GM21526 (cell line): ENCODE results near the gene HCAR3.
"Not testable (repeated sequence)": the region's sequence is repeated elsewhere in the genome, so short reads cannot be mapped to it uniquely, and the experiment has no call there.

Source experiments
- ATAC-seq: cut with Tn5 transposase; IDR thresholded peaks from one replicate; pipeline ENCODE4 v1.9.1; 2021; ENCODE audit warnings: moderate library complexity; ENCODE audit not compliant: unreplicated experiment, low FRiP score

Gene HCAR3

DNA sequence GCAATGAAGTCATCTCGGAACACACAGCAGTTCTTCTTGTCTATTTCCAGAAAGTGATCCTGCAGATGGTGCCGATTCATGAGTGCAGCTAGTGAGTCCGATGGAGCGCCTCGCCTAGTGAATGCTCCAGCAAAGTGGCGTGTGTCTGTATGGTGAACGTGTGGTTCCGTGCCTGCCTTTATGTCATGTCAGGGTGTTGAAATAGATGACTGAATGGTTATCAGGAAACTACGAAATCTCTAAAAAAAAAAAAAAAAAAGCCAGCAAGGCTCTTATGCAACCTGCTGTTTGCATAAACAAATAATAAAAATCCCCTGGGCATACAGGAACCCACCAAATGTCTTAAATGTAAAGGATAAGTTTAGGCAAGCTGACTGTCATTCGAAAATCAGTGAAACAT is at the start of gene HCAR3:
TSS of gene HCAR3 (minus strand) at position 154 of the 400 bp plus-strand sequence. CDS start at position 80, 74 bp downstream.
- not testable (repeated sequence) for ATAC-seq

DNA sequence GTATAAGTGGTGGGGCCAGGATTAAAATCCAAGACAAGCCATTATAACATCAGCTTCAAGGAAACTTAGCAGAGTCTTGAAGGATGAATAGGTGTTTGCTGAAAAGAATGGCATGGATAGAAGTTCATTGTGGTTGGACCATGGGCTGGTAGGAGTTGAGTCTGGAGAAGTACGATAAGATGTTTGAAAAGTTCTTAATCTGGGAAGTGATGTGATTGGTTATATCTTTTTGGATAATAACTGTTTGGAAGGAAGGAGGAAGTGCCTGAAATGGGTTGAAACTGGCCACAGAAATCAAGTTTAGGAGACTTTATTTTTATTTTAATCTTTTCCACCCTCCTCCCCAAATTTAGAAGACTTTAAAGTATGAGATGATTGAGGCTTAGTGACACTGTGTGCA is 41.0 kb upstream of the HCAR3 start:
- ATAC-seq, result no peak

DNA sequence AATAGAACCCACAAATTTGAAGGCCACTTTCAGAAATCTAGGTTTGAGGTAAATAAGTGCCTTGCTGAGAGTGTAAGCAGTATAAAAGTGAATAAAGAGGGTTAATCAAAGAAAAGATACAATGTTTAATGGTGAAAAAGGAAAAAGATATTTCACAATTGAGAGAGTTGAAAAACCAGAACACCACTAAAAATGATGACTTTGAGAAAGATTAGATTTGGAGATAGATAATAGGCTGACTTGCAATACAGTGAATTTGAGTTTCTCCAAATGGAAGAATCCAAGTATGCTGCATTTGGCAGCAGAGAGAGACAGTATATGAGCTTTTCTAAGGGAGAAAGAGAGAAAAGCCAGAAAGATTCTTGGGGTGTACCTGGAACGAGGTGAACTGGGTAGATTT is 38.2 kb upstream of the HCAR3 start:
- ATAC-seq, result no peak

DNA sequence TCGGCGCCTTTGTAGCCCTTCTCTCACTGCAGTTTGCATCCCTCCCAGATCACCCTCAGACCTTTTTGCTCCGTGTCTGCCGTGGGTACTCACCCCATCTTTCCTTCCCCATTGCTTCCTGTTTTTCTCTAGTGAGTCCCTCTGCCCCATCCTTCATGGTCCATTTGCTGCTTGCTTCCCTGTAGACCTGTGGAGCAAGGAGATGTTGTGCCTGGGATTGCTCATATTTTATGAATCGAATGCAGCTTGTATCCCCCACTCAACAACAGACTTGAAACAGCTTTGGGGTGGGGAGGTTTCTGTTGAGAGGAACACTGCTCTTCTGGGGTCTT is 36.7 kb upstream of the HCAR3 start:
- no peak for ATAC-seq

DNA sequence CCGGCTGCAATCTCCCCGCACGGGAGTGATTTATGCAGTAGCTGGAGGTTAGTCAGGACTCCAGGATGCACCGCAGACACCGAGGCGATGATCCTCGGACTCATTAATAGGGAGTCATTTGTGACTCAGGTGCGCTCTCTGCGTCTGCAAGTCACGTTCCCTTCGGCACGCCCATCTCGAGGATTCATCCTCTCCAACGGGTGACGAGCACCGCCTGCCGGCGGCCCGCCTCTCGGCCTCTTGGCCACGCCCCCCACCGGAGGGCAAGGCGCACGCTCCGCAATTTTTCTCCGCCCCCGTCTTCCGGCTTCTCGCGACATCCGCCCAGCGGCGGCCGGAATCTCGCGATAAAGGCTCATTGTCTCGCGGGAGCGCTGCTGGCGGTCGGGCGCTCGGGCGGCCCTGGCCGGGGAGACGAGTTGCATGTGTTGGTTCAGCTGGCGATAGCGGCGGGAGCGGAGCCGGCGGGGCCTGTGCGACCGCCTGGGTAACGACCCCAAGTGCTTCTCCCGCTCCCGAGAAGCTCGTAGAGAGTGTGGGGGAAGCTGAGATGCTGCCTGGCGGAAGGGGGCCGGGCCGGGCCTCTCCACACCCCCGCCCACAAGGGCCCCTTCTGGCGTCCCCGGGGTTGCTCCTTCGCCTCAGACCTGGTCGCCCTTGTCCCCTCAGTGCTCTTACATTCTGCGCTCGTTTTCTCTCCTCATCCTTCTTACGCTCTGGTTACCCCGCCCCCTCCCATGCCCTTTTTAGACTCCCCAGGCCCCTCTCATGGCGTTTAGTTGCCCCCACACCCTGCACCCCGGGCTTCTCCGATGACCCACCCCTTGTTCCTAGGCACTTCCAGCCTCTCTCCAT is 36.1 kb upstream of the HCAR3 start, which contains the start of gene DENR:
TSS of gene DENR (plus strand) at position 361 of the 855 bp plus-strand sequence. CDS start 878 bp downstream, outside the sequence.
- ATAC-seq, result peak; percentile 92

DNA sequence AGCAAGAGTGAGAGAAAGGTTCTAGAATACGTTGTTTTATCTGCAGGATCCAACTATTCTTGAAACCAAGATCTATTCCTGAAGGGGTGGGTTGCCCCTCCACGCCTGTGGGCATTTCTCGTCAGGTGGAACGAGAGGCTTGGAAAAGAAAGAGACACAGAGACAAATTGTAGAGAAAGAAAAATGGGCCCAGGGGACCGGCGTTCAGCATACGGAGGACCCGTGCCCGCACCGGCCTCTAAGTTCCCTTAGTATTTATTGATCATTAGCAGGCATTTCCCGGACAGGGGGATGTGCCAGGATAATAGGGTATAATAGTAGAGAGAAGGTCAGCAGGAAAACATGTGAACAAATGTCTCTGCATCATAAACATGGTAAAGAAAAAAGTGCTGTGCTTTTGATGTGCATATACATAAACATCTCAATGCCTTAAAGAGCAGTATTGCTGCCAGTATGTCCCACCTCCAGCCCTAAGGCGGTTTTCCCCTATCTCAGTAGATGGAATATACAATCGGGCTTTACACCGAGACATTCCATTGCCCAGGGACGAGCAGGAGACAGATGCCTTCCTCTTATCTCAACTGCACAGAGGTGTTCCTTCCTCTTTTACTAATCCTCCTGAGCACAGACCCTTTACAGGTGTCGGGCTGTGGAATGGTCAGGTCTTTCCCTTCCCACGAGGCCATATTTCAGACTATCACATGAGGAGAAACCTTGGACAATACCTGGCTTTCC is 34.3 kb upstream of the HCAR3 start:
- not testable (repeated sequence) for ATAC-seq

DNA sequence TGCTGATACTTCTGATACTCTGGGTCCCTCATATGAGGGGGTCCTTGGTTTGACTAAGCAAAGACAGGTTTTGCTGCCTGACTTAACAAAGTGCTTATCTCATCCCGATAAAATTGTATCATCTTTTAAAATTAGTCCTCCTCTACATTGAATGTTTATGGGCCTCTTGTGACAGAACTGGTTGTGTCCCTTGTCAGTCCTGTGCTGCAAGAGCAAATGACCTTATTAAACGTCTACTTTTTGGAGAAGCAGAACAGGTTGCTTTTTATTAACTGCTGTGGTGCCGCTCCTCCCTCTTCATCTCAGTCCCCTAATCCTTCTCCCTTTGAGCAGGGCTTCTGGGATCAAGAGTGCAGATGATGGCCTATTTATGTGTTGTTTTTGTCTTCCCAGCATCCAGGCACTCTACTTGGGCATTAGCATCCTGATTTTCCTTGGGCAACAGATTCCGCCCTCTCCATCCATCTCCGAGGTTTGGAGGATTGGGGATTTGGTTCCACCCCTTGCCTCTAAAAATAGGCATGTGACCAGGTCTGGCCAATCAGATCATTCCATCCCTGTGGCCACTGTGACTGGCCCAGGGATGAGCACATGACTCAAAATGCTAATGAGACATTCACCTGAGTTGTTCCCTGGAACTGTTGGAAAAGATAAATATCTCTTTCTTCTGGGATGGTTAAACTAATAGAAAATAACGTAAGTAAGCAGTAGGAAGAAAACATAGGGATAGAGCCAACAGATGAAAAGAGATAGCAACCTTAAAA is 33.1 kb upstream of the HCAR3 start:
- ATAC-seq, result no peak

DNA sequence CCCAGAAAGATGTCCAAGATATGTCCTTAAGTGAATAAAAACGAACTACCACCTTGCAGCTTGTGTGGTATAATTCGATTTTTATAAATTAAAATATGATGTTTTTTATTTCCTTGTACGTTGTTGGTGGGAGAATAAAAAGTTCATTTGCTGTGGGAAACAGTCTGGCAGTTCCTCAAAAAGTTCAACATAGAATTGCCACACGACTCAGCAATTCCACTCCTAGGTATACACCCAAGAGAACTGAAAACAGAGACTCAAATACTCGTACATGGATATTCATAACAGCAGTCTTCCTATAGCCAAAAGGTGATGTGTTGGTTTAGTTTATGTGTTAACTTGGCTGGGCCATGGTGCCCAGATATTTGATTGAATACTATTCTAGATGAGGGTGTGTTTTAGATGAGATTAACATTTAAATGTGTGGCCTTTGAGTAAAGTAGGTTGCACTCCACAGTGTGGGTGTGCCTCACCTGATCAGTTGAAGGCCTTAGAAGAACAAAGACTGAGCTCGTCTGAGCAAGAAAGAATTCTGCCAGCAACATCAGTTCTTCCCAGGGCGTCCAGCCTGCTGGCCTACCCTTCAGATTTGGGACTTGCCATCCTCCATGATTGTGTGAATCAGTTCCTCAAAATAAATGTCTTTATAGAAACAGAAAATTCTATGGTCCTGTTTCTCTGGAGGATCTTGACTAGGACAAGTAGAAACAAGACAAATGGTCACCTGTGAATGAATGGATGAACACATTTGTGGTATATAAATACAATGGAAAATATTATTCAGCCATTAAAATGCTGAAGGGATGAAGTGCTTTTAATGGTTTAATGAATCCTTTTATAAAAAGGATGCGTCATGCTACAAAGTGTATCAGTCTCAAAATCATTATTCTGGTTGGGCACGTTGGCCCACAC is 30.9 kb upstream of the HCAR3 start:
- ATAC-seq, result no peak

DNA sequence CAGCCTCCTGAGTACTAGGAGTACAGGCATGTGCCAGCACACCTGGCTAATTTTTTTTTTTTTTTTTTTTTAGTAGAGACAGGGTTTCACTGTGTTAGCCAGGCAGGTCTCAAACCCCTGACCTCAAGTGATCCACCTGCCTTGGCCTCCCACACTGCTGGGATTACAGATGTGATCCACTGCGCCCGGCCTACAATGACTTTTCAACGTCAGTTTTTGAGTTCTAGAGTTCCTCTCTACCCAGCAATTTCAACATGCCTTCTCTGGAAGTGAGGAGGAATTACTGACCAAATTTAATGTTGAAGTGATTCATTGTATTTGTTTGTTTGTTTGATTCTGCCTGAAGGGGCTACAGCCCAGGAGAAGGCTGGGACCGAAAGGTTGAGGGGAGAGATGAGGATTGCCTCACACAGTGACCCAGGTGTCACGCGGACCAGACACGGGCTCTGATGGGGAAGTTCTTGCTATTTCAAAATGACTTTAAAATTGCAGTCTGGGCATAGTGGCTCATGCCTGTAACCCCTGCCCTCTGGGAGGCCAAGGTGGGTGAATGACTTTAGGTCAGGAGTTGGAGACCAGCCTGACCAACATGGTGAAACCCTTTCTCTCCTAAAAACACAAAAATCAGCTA is 27.4 kb upstream of the HCAR3 start:
- no peak for ATAC-seq

DNA sequence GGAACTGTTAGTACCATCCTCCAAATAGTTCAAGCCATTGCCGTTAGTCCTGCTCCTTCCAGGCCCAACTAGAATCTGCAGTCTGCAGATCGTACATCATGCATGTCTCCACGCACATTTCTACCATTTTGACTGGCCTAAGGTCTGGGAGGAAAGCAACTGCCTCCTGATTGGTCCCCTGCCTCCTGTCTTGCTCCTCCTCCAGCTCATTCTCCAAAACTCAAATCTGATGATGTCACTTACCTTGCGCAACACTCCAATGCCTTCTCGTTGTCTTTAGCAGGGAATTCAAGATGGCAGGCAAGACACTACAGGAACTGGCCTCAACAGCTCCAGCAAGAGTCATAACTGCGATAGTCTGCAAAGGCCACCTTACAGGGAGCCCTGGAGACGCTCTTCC is 23.7 kb upstream of the HCAR3 start:
- no peak for ATAC-seq

DNA sequence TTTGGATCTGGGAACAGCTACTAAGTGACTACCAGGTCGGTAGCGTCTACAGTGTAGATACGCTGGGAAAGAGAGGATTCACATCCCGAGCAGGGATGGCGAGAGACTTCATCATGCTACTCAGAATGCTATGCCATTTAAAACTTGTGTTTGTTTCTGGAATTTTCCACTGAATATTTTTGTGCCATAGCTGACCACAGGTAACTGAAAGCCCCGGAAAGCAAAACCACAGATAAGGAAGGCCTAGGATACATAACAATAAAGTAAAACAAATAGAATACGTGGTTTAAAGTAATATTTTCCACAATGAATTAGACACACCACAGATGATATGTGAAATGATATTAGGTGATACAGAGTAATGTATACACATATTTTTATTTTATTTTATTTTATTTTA is 22.0 kb upstream of the HCAR3 start:
- no peak for ATAC-seq

DNA sequence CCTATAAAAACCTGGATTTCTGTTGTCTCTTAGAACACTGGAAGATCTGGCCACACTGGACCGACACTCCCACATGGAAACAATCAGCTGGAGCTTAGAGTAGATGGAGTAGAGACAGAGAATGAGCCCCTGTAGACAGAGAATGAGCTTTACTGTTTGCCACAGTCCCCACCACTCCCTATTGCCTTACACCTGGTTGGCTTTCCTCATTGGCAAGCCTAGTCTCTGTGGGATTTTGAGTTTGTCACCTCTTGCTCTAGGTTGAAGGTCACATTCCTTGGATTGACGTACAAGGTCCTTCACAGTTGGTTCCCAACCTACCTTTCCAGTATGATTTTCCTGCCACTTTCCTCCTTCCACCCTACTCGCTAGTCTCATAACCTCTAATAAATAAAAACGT is 16.0 kb upstream of the HCAR3 start:
- no peak for ATAC-seq

DNA sequence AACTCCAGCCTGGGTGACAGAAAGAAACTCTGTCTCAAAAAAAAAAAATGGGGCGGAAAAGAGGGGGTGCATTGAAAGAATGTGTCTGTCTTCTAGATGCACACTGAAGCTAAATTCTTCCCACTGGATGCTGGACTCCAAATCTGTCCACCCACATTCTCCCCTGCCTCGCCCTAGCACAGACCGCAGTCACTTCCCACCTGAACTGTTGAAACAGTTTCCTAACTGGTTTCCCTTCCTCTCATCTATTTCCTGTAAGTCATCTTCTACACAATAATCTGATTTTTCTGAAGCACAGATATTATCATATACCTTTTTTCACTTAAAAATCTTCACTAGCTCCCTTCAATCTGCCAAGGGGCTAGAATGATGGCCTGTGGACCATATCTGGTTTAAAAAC is 15.6 kb upstream of the HCAR3 start:
- ATAC-seq, result no peak

DNA sequence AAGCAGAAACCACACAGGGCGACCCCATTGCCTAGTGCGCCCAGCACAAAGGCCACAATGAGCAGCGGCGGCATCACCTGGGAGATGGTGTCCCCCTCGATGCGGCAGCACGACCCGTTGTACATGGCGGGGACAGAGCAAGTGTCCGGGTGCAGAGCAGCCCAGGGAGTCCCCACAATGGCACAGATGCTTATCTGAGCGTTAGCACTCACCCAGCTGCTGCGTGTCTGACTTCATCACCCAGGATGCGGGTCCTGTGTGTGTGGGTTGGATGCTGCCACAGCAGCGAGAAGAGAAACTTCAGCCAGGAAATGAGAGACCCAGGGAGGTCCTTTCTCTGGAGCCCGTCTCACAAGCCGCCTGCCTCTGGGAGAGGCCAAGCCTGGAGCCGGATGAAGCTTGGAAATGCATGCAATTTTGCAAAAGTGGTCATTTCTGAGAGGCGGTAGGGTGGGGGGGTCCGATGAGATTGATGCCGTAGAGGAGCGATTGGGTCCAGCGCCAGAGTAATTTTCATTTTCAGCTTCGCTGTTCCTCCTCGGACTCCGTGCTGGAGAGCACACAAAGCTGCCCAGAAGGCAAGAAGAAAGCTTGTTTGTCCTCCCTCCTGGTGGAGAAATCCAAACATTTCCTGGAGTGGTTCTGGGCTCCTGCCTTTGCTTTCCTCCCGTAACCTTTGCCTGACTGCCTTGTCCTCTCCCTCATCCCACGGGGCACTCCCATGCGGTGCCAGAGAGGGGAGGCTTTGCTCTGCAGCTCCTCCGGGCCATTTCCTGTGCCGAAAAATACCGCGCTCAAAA is 13.8 kb upstream of the HCAR3 start, which contains the start of gene HCAR1:
TSS of gene HCAR1 (minus strand) at position 630 of the 800 bp plus-strand sequence. CDS start at position 125, 505 bp downstream.
- no peak for ATAC-seq

DNA sequence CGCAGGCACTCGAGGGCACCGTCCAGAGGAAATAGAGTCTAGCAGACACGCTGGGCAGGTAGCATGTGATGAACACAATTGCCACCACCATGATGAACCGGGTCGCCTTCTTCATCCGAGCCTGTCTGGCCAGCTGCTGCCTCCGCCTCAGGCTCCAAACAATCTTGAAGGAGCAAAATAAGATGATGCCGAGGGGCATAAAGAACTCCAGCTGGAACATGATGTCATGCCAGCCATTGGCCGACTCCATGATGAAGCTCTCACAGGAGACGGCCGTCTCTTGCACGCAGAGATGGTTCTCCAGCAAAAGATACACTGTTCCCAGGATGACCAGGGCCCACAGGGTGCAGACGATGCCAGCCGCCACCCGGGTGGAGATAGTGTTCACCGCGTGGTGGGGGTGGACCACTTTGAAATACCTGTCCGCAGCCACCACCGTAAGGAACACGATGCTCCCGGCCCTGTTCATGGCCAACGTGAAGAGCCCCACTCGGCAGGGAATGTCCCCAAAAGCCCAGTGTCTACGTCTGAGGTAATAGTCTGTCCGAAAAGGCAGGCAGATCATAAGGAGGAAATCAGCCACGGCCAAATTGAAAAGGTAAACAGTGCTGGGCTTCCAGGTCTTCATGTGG is 13.1 kb upstream of the HCAR3 start:
- ATAC-seq, result no peak

DNA sequence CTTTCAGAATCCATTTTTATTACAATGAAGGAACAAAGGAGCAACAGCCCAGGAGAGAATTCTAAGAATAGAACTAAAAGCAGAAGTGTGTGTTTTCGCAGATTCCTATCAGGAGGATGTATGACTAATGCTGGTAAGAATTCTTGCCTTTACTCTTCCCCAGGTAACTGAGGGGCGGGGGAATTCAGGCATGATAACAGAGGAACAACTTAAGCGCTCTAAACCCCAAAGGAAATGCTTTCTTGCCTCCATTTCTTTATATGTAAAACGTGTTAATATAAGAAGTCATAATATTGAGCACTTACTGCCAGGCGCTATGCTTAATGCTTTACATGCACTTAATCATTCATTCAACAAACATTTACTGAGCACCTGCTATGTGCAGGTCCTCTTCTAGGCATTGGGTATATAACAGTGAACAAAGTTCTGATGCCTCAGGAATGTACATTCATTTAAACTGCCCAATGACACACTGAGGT is 9.5 kb upstream of the HCAR3 start:
- no peak for ATAC-seq

DNA sequence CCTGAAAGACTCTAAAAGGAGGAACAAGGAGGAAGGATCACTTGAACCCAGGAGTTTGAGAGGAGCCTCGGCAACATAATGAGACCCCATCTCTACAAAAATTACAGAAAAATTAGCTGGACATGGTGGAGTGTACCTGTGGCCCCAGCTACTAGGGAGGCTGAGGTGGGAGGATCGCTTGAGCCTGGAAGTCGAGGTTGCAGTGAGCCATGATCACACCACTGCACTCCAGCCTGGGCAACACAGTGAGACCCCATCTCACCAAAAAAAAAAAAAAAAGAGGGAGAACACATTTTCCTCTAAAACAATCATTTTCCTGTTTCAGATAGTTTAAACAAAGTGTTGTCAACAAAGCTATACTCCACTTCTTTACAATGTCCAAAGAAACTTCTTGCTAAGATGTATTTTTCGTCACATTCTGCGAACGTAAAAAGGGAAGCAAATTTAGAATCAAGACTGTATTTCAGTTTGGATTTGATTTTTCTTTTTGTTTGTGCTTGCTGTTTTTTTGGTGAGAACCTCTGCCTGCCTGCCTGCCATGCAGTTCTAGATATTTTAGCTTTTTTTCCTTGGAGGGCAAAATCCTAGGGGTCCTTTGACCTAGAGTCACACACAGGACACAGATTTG is 9.0 kb upstream of the HCAR3 start:
- no peak for ATAC-seq
